NB4 (cell line): ENCODE data around the gene MRPL4.

ENCODE experiments used
- POLR2A ChIP-seq: IDR thresholded peaks from 2 replicates; pipeline ENCODE4 v1.6.1; 2011; ENCODE audit warnings: mild to moderate bottlenecking; ENCODE audit not compliant: insufficient read length; ENCODE audit errors: extremely low read depth
- TF ChIP-seq, protein P1 (sequence below): IDR thresholded peaks from one replicate; pipeline ENCODE4 v1.5.1; 2012; ENCODE audit warnings: low read depth, low read length
- TF ChIP-seq, protein P2 (sequence below): IDR thresholded peaks from 2 replicates; pipeline ENCODE4 v1.6.1; 2011; ENCODE audit warnings: low read depth, low read length

DNA sequence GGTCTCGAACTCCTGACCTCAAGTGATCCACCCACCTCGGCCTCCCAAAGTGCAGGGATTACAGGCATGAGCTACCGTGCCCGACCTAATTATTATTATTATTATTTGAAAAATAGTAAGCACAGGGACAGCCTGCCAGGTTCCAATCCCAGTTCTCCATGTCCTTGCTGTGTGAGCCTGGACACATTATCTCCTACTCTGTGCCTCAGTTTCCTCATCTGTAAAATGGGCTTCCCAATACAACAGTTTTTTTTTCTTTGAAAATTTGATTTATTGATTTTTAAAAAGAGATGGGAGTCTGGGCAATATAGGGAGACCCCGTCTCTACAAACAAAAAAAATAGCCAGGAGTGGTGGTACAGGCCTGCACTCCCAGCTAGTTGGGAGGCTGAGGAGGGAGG lies 54.3 kb downstream of the MRPL4 start:
- TF ChIP-seq, protein P1, sequence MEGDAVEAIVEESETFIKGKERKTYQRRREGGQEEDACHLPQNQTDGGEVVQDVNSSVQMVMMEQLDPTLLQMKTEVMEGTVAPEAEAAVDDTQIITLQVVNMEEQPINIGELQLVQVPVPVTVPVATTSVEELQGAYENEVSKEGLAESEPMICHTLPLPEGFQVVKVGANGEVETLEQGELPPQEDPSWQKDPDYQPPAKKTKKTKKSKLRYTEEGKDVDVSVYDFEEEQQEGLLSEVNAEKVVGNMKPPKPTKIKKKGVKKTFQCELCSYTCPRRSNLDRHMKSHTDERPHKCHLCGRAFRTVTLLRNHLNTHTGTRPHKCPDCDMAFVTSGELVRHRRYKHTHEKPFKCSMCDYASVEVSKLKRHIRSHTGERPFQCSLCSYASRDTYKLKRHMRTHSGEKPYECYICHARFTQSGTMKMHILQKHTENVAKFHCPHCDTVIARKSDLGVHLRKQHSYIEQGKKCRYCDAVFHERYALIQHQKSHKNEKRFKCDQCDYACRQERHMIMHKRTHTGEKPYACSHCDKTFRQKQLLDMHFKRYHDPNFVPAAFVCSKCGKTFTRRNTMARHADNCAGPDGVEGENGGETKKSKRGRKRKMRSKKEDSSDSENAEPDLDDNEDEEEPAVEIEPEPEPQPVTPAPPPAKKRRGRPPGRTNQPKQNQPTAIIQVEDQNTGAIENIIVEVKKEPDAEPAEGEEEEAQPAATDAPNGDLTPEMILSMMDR, result no peak
- no peak for TF ChIP-seq POLR2A
- TF ChIP-seq, protein P2, sequence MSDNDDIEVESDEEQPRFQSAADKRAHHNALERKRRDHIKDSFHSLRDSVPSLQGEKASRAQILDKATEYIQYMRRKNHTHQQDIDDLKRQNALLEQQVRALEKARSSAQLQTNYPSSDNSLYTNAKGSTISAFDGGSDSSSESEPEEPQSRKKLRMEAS, result no peak
